Fibroblast of lung (primary cell): ENCODE data around the gene THAP11. TPM values are rescaled to one million over a fixed set of nuclear protein-coding genes. Genes with fewer than 3 reads are reported as not detected.
A peak's percentile ranks its signal among the peaks of the same experiment; 100 is the strongest.
"Not testable (repeated sequence)": the region's sequence is repeated elsewhere in the genome, so short reads cannot be mapped to it uniquely, and the experiment has no call there.

Experiments used
- DNase-seq, 2 donors: peaks; one replicate each; pipeline versions ENCODE4 v3.0.0 to v3.0.0-alpha.2; 2010; ENCODE audit warnings: low read depth in 2 of 2
- H2AFZ ChIP-seq: 2 replicates; pipeline ENCODE4 v1.5.1; 2012; ENCODE audit warnings: low read length, control low read depth, inconsistent platforms
- H3K27ac ChIP-seq: 2 replicates; pipeline ENCODE4 v1.5.1; 2011; ENCODE audit warnings: low read length, control low read depth; ENCODE audit not compliant: insufficient read depth
- H3K27me3 ChIP-seq: 2 replicates; pipeline ENCODE4 v1.5.1; 2011; ENCODE audit warnings: mild to moderate bottlenecking, low read length; ENCODE audit not compliant: control insufficient read depth, insufficient read depth
- H3K36me3 ChIP-seq: 2 replicates; pipeline ENCODE4 v1.5.1; 2011; ENCODE audit warnings: low read length; ENCODE audit not compliant: control insufficient read depth, insufficient read depth
- H3K4me1 ChIP-seq: 2 replicates; pipeline ENCODE4 v1.5.1; 2011; ENCODE audit warnings: low read length; ENCODE audit not compliant: control insufficient read depth, insufficient read depth; ENCODE audit errors: extremely low read depth
- H3K4me2 ChIP-seq: 2 replicates; pipeline ENCODE4 v1.5.1; 2011; ENCODE audit warnings: low read length, control low read depth; ENCODE audit not compliant: insufficient read depth; ENCODE audit errors: extremely low read depth
- H3K4me3 ChIP-seq, 4 experiments: fragments of 200-600 bp in 1 of 4; sonication (generic) in 1 of 4; replicated peaks in 1 of 4; 2 replicates each; pipeline ENCODE4 v1.5.1; 2011 to 2016; ENCODE audit warnings: low read length in 4 of 4, low read depth in 3 of 4, mild to moderate bottlenecking in 3 of 4, control low read depth in 2 of 4, inconsistent platforms in 1 of 4, mixed read lengths in 1 of 4; ENCODE audit not compliant: insufficient read depth in 1 of 4; ENCODE audit errors: control extremely low read depth in 1 of 4
- H3K79me2 ChIP-seq: 2 replicates; pipeline ENCODE4 v1.5.1; 2012; ENCODE audit warnings: mild to moderate bottlenecking, low read length, inconsistent platforms; ENCODE audit not compliant: control insufficient read depth, insufficient read depth
- H3K9ac ChIP-seq: 2 replicates; pipeline ENCODE4 v1.5.1; 2011; ENCODE audit warnings: mild to moderate bottlenecking, low read length, control low read depth; ENCODE audit not compliant: insufficient read depth
- H3K9me3 ChIP-seq: 2 replicates; pipeline ENCODE4 v1.5.1; 2012; ENCODE audit warnings: low read depth, low read length; ENCODE audit not compliant: control insufficient read depth, insufficient read depth
- H4K20me1 ChIP-seq: 2 replicates; pipeline ENCODE4 v1.5.1; 2011; ENCODE audit warnings: low read length; ENCODE audit not compliant: control insufficient read depth, insufficient read depth; ENCODE audit errors: extremely low read depth
- EZH2 ChIP-seq: IDR thresholded peaks from 2 replicates; pipeline ENCODE4 v1.5.1; 2012; ENCODE audit warnings: low read length, control low read depth, mild to moderate bottlenecking; ENCODE audit errors: missing control alignments
- polyA plus RNA-seq, 2 donors: library from polyadenylated mRNA; depleted of rRNA in 1 of 2; stranded (reverse) in 1 of 2; unstranded in 1 of 2; fragments of >200 nt; gene quantifications; 2 replicates each; pipeline ENCODE4 v1.2.1, GENCODE V29; 2011 to 2012; ENCODE audit warnings: missing spikeins in 1 of 2
- total RNA-seq: library from RNA; depleted of rRNA; stranded (reverse); fragments of >200 nt; gene quantifications from 2 replicates; pipeline ENCODE4 v1.2.1, GENCODE V29; 2014
- TF ChIP-seq, protein P1 (sequence below), 2 donors: IDR thresholded peaks in 1 of 2; conservative IDR thresholded peaks in 1 of 2; 1 replicate in 1 of 2; 2 replicates in 1 of 2; pipeline ENCODE4 v1.5.1; 2011 to 2012; ENCODE audit warnings: low read length in 2 of 2, control low read depth in 1 of 2, inconsistent platforms in 1 of 2, low read depth in 1 of 2, mild to moderate bottlenecking in 1 of 2

THAP11 gene
- total and polyA plus RNA-seq, 2 donors (not counting 1 experiment from before 2014, with no cell fraction given): 16.0 to 37.7 TPM

GRCh38 chr16:67862623-67863583 lies 20.8 kb downstream of the THAP11 start:
- TF ChIP-seq EZH2: no peak
- TF ChIP-seq, protein P1, sequence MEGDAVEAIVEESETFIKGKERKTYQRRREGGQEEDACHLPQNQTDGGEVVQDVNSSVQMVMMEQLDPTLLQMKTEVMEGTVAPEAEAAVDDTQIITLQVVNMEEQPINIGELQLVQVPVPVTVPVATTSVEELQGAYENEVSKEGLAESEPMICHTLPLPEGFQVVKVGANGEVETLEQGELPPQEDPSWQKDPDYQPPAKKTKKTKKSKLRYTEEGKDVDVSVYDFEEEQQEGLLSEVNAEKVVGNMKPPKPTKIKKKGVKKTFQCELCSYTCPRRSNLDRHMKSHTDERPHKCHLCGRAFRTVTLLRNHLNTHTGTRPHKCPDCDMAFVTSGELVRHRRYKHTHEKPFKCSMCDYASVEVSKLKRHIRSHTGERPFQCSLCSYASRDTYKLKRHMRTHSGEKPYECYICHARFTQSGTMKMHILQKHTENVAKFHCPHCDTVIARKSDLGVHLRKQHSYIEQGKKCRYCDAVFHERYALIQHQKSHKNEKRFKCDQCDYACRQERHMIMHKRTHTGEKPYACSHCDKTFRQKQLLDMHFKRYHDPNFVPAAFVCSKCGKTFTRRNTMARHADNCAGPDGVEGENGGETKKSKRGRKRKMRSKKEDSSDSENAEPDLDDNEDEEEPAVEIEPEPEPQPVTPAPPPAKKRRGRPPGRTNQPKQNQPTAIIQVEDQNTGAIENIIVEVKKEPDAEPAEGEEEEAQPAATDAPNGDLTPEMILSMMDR (conservative IDR thresholded peaks at IDR 0.05 in 1 of 2, IDR thresholded peaks at IDR 0.05 in 1 of 2; ENCODE audit: low read depth in 1 of 2, low read length in 2 of 2): no peak

GRCh38 chr16:67864044-67864443 lies 21.9 kb downstream of the THAP11 start:
- H3K27ac ChIP-seq: peak overlapping the region; percentile 64
- H3K4me1 ChIP-seq: peaks cover 30% of the 10 kb centered on the region
- H2AFZ ChIP-seq, H3K4me2 ChIP-seq, DNase-seq, H3K4me3 ChIP-seq, H3K9me3 ChIP-seq, H3K27me3 ChIP-seq, H3K9ac ChIP-seq, H4K20me1 ChIP-seq: not testable (repeated sequence)
- H3K36me3 ChIP-seq: peaks cover 20% of the 10 kb centered on the region
- H3K79me2 ChIP-seq: peaks cover 58% of the 10 kb centered on the region

More at GRCh38 chr16:67862623-67863583, 20.8 kb downstream of the THAP11 start:
- Histone ChIP-seq H3K79me2 (peaks cover 68% of the 10 kb centered on the region), H3K27ac (peak overlapping the region; percentile 64), H3K9me3 (no peaks in the 10 kb centered on the region), H4K20me1 (peaks cover 3% of the 10 kb centered on the region), H3K36me3 (peaks cover 14% of the 10 kb centered on the region), H3K4me1 (peaks cover 34% of the 10 kb centered on the region), H3K27me3 (no peaks in the 10 kb centered on the region), H3K4me3 (no peak overlapping the region), H3K9ac (peak overlapping the region; percentile 41), H2AFZ (no peak overlapping the region), H3K4me2 (peak overlapping the region; percentile 30)
- peak in 1 of 2 donors; percentile 68 for DNase-seq

DNA sequence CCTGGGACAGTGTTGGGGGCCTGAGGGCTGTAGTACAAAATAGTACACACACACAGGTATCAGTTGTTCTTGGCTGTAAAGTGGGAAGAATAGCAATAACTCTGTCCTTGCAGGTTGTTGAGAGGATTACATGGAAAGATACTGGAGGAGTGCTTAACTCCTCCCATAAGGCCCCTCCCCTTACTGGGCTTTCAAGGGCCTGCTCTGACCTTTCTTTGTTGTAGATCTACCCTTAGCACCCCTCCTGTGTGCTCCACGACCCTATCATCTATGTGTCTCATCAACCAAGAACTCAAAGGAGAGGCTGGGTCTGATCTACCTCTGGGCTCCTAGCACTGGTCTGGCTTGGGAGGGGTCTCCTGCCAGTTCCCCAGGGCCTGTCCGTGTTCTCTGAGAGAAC lies 22.5 kb downstream of the THAP11 start:
- peaks cover 20% of the 10 kb centered on the region for H3K36me3 ChIP-seq

More for the DNA sequence above, 22.5 kb downstream of the THAP11 start:
- no peak overlapping the region for H3K9ac ChIP-seq
- peaks cover 3% of the 10 kb centered on the region for H4K20me1 ChIP-seq
- H3K4me3 ChIP-seq: no peak overlapping the region
- H3K4me2 ChIP-seq: no peak overlapping the region
- H3K79me2 ChIP-seq: peaks cover 52% of the 10 kb centered on the region
- DNase-seq: no peak
- no peak for TF ChIP-seq EZH2
- TF ChIP-seq, protein P1 (conservative IDR thresholded peaks at IDR 0.05 in 1 of 2, IDR thresholded peaks at IDR 0.05 in 1 of 2; ENCODE audit: low read depth in 1 of 2, low read length in 2 of 2): no peak
- no peaks in the 10 kb centered on the region for H3K27me3 ChIP-seq
- H3K27ac ChIP-seq: no peak overlapping the region
- H2AFZ ChIP-seq: no peak overlapping the region
- no peaks in the 10 kb centered on the region for H3K9me3 ChIP-seq
- peaks cover 30% of the 10 kb centered on the region for H3K4me1 ChIP-seq
